HG02798 (cell line): ENCODE data around the gene USP13.

ENCODE experiments used
- ATAC-seq: cut with Tn5 transposase; IDR thresholded peaks from one replicate; pipeline ENCODE4 v1.9.1; 2021; ENCODE audit warnings: mild to moderate bottlenecking; ENCODE audit not compliant: unreplicated experiment, poor library complexity

Gene USP13

GRCh38 chr3:179730506-179730905 lies 77.7 kb downstream of the USP13 start:
- ATAC-seq, result no peak

GRCh38 chr3:179731544-179731943 lies 78.7 kb downstream of the USP13 start:
- no peak for ATAC-seq

- ATAC-seq, result no peak
Measured at GRCh38 chr3:179732661-179733348, 80.0 kb downstream of the USP13 start.

GRCh38 chr3:179733797-179734196 lies 81.0 kb downstream of the USP13 start:
- no peak for ATAC-seq

GRCh38 chr3:179734497-179735281 lies 81.8 kb downstream of the USP13 start:
- no peak for ATAC-seq

- no peak for ATAC-seq
Measured at GRCh38 chr3:179735321-179735720, 82.5 kb downstream of the USP13 start.

- ATAC-seq, result no peak
Measured at GRCh38 chr3:179738998-179739397, 86.2 kb downstream of the USP13 start.

GRCh38 chr3:179739816-179740594 lies 87.2 kb downstream of the USP13 start:
- ATAC-seq, result no peak

- ATAC-seq, result no peak
Measured at GRCh38 chr3:179743913-179744312, 91.1 kb downstream of the USP13 start.

- no peak for ATAC-seq
Measured at GRCh38 chr3:179744667-179745066, 91.8 kb downstream of the USP13 start.

GRCh38 chr3:179745079-179745478 lies 92.2 kb downstream of the USP13 start:
- no peak for ATAC-seq

- no peak for ATAC-seq
Measured at GRCh38 chr3:179745716-179746115, 92.9 kb downstream of the USP13 start.

GRCh38 chr3:179750720-179751328 lies 98.0 kb downstream of the USP13 start:
- ATAC-seq, result peak; percentile 53

GRCh38 chr3:179760944-179761343 lies 108.1 kb downstream of the USP13 start:
- ATAC-seq, result no peak

GRCh38 chr3:179765396-179765795 lies 112.6 kb downstream of the USP13 start:
- ATAC-seq, result no peak

- ATAC-seq, result no peak
Measured at GRCh38 chr3:179766416-179767133, 113.7 kb downstream of the USP13 start.

GRCh38 chr3:179768080-179768479 lies 115.2 kb downstream of the USP13 start:
- ATAC-seq, result no peak

GRCh38 chr3:179769411-179770247 lies 116.8 kb downstream of the USP13 start:
- no peak for ATAC-seq

- no peak for ATAC-seq
Measured at GRCh38 chr3:179771797-179772196, 119.0 kb downstream of the USP13 start.
